GM12865 (cell line): Measurements from ENCODE around the gene CPNE9.

ENCODE experiments used
- DNase-seq: peaks from one replicate; pipeline ENCODE4 v3.0.0; 2010; ENCODE audit warnings: low read depth
- H3K4me3 ChIP-seq: 2 replicates; pipeline ENCODE4 v1.5.1; 2011; ENCODE audit warnings: mild to moderate bottlenecking, low read depth, low read length, control low read depth
- TF ChIP-seq, protein P1 (sequence below): IDR thresholded peaks from 2 replicates; pipeline ENCODE4 v1.5.1; 2011; ENCODE audit warnings: low read length, control low read depth, low read depth, inconsistent platforms; ENCODE audit not compliant: insufficient read depth; ENCODE audit errors: missing control alignments

The CPNE9 gene

DNA sequence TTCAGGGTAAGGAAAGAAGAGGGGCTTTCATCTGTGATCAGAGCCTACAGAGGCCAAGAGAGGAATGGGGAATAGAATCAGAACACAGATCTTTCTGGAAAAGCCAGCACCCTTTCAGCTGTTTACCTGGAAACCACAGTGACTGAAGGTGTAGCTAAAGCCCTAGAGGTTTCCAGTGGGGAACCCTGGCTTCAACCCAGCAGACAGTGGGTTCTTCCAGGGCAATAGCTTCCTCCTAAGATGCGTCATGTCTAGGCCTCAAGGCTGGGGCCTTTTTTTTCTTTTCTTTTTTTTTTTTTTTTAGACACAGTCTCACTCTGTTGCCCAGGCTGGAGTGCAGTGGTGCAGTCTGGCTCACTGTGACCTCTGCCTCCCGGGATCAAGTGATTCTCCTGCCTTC lies 3.1 kb upstream of the CPNE9 start:
- H3K4me3 ChIP-seq, result no peak overlapping the region
- TF ChIP-seq, protein P1, sequence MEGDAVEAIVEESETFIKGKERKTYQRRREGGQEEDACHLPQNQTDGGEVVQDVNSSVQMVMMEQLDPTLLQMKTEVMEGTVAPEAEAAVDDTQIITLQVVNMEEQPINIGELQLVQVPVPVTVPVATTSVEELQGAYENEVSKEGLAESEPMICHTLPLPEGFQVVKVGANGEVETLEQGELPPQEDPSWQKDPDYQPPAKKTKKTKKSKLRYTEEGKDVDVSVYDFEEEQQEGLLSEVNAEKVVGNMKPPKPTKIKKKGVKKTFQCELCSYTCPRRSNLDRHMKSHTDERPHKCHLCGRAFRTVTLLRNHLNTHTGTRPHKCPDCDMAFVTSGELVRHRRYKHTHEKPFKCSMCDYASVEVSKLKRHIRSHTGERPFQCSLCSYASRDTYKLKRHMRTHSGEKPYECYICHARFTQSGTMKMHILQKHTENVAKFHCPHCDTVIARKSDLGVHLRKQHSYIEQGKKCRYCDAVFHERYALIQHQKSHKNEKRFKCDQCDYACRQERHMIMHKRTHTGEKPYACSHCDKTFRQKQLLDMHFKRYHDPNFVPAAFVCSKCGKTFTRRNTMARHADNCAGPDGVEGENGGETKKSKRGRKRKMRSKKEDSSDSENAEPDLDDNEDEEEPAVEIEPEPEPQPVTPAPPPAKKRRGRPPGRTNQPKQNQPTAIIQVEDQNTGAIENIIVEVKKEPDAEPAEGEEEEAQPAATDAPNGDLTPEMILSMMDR, result no peak
- no peak for DNase-seq

DNA sequence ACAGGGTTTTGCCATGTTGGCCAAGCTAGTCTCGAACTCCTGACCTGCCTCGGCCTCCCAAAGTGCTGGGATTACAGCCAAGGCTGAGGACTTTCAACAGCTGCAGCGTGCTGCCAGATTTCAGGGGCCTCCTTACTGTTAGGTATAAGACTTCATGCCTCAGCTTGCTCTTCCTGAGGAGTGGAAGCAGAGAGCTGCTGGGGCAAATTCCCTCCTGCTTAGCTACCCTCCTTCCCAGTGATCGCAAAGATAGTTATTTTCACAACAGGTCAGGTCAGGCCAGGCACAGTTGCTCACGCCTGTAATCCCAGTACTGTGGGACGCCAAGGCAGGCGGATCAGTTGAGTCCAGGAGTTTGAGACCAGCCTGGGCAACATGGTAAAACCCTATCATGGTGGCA lies 2.6 kb upstream of the CPNE9 start:
- TF ChIP-seq, protein P1, result no peak
- no peak overlapping the region for H3K4me3 ChIP-seq
- no peak for DNase-seq

- TF ChIP-seq, protein P1, result no peak
- no peak for DNase-seq
- no peak overlapping the region for H3K4me3 ChIP-seq
Measured at GRCh38 chr3:9701711-9702110, 1.9 kb upstream of the CPNE9 start.

DNA sequence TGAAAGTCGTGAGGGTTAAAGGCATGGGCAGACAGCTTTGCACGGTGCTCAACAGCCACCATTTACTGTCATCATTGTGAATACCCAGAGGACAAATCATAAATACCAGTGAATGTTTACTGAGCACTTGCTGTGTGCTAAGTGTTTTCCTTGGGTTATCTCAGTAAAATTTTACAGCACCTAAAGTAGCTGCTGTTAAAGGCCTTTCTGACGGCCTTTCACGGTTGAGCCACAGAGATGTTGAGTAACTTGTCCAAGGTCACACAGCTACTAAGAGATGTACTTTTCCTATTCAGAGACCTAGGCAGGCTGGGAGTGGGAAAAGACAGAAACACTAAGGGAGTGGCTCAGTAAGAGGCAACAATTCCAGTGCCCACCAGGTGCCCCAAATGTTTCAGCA lies 393 bp upstream of the CPNE9 start:
- H3K4me3 ChIP-seq, result no peak overlapping the region
- TF ChIP-seq, protein P1, result no peak
- DNase-seq, result no peak

GRCh38 chr3:9704347-9705322 lies 1.0 kb downstream of the CPNE9 start:
- DNase-seq, result no peak
- H3K4me3 ChIP-seq, result no peak overlapping the region
- TF ChIP-seq, protein P1, result no peak

- DNase-seq, result no peak
- H3K4me3 ChIP-seq, result no peak overlapping the region
- TF ChIP-seq, protein P1, result no peak
Measured at GRCh38 chr3:9710174-9710739, 6.6 kb downstream of the CPNE9 start.
